H1 (cell line): ENCODE results near the gene MZT2A. TPM values are rescaled to one million over a fixed set of nuclear protein-coding genes. Genes with fewer than 3 reads are reported as not detected.
"Not testable (repeated sequence)": the region's sequence is repeated elsewhere in the genome, so short reads cannot be mapped to it uniquely, and the experiment has no call there.

ENCODE experiments used
- CTCF ChIA-PET: fragments of 300-600 bp; sonication (Branson Sonifier 250); formaldehyde crosslinking; loops from one replicate; lab custom pipeline; 2021; ENCODE audit not compliant: partially characterized antibody; lab: Charles Lee
- POLR2A ChIA-PET: fragments of 300-600 bp; sonication (Branson Sonifier 250); formaldehyde crosslinking; loops from one replicate; lab custom pipeline; 2021; ENCODE audit warnings: inconsistent platforms; ENCODE audit not compliant: partially characterized antibody; lab: Charles Lee
- DNase-seq, 2 experiments: peaks; one replicate each; pipeline versions ENCODE4 v3.0.0 to v3.0.0-alpha.2; 2010 to 2022; ENCODE audit warnings: low spot score in 2 of 2, low read depth in 1 of 2, mixed read lengths in 1 of 2
- FAIRE-seq: peaks from 2 replicates; lab custom pipeline; 2011; peaks lifted over from hg19 to GRCh38; lab: Jason Lieb, UNC
- H2AFZ ChIP-seq: 2 replicates; pipeline ENCODE4 v1.8.1; 2012; ENCODE audit warnings: low read length, inconsistent platforms
- H2AK5ac ChIP-seq: 2 replicates; pipeline ENCODE4 v1.6.1; 2013; ENCODE audit warnings: low read depth, low read length
- H2BK120ac ChIP-seq: replicated peaks from 2 replicates; pipeline ENCODE3; 2013; ENCODE audit warnings: low read depth, low read length, inconsistent platforms
- H2BK12ac ChIP-seq: 2 replicates; pipeline ENCODE4 v1.6.1; 2013; ENCODE audit warnings: low read depth, low read length
- H2BK15ac ChIP-seq: 2 replicates; pipeline ENCODE4 v1.6.1; 2013; ENCODE audit warnings: low read length
- H2BK20ac ChIP-seq: 2 replicates; pipeline ENCODE4 v1.6.1; 2013; ENCODE audit warnings: low read length
- H2BK5ac ChIP-seq: 2 replicates; pipeline ENCODE4 v1.6.1; 2013; ENCODE audit warnings: low read depth, low read length
- H3K14ac ChIP-seq: 2 replicates; pipeline ENCODE4 v1.6.1; 2013; ENCODE audit warnings: inconsistent platforms; ENCODE audit not compliant: insufficient read length
- H3K18ac ChIP-seq: 2 replicates; pipeline ENCODE4 v1.6.1; 2013; ENCODE audit warnings: low read length; ENCODE audit errors: extremely low read depth
- H3K23ac ChIP-seq: 2 replicates; pipeline ENCODE4 v1.6.1; 2013; ENCODE audit warnings: inconsistent platforms; ENCODE audit not compliant: insufficient read length
- H3K23me2 ChIP-seq: 2 replicates; pipeline ENCODE4 v1.6.1; 2013; ENCODE audit warnings: low read depth, low read length
- H3K27ac ChIP-seq: 2 replicates; pipeline ENCODE4 v1.6.1; 2011; ENCODE audit warnings: low read depth, low read length, inconsistent platforms
- H3K27me3 ChIP-seq, 4 experiments: replicated peaks in 1 of 4; 1 replicate in 1 of 4; 2 replicates in 3 of 4; pipeline versions ENCODE4 v1.6.1 to v1.8.1; 2011 to 2013; ENCODE audit warnings: low read length in 3 of 4, mild to moderate bottlenecking in 3 of 4, inconsistent platforms in 2 of 4, mixed read lengths in 2 of 4, moderate library complexity in 1 of 4; ENCODE audit not compliant: control insufficient read depth in 3 of 4, insufficient read depth in 3 of 4; ENCODE audit errors: extremely low read depth in 1 of 4
- H3K36me3 ChIP-seq, 4 experiments: 2 replicates each; pipeline versions ENCODE4 v1.6.1 to v1.8.1; 2011 to 2013; ENCODE audit warnings: mild to moderate bottlenecking in 4 of 4, low read length in 3 of 4, moderate library complexity in 2 of 4, control low read depth in 1 of 4, inconsistent platforms in 1 of 4; ENCODE audit not compliant: insufficient read depth in 4 of 4, control insufficient read depth in 2 of 4
- H3K4ac ChIP-seq: replicated peaks from 2 replicates; pipeline ENCODE3; 2013; ENCODE audit warnings: low read length, low read depth, mixed read lengths, inconsistent platforms; ENCODE audit not compliant: insufficient read length
- H3K4me1 ChIP-seq, 4 experiments: replicated peaks in 1 of 4; 1 replicate in 1 of 4; 2 replicates in 3 of 4; pipeline versions ENCODE4 v1.6.1 to v1.8.1; 2011 to 2013; ENCODE audit warnings: low read length in 3 of 4, inconsistent platforms in 2 of 4, mixed read lengths in 1 of 4; ENCODE audit not compliant: insufficient read depth in 4 of 4, control insufficient read depth in 3 of 4
- H3K4me2 ChIP-seq, 2 experiments: 2 replicates each; pipeline versions ENCODE4 v1.6.1 to v1.8.1; 2011 to 2013; ENCODE audit warnings: low read depth in 2 of 2, low read length in 2 of 2, control low read depth in 1 of 2, inconsistent platforms in 1 of 2, mild to moderate bottlenecking in 1 of 2; ENCODE audit not compliant: insufficient read depth in 1 of 2
- H3K4me3 ChIP-seq, 4 experiments: fragments of 200-600, 300-600 bp in 1 of 4; sonication (generic), shearing (Covaris generic), sonication (Bioruptor Twin) in 1 of 4; 2 replicates each; pipeline versions ENCODE4 v1.5.1 to v1.8.1; 2011 to 2016; ENCODE audit warnings: low read length in 4 of 4, low read depth in 3 of 4, control low read depth in 2 of 4, inconsistent platforms in 2 of 4, mild to moderate bottlenecking in 2 of 4, mixed read lengths in 1 of 4, moderate library complexity in 1 of 4; ENCODE audit not compliant: insufficient read depth in 2 of 4; ENCODE audit errors: extremely low read depth in 1 of 4
- H3K56ac ChIP-seq: replicated peaks from 2 replicates; pipeline ENCODE3; 2013; ENCODE audit warnings: low read depth, mild to moderate bottlenecking, mixed read lengths, low read length, inconsistent platforms; ENCODE audit not compliant: insufficient read length
- H3K79me1 ChIP-seq: 2 replicates; pipeline ENCODE4 v1.6.1; 2013; ENCODE audit warnings: low read depth, low read length, control low read depth
- H3K79me2 ChIP-seq, 2 experiments: 2 replicates each; pipeline versions ENCODE4 v1.6.1 to v1.8.1; 2012 to 2013; ENCODE audit warnings: low read length in 2 of 2, mild to moderate bottlenecking in 2 of 2, inconsistent platforms in 1 of 2; ENCODE audit not compliant: insufficient read depth in 2 of 2, control insufficient read depth in 1 of 2
- H3K9ac ChIP-seq, 4 experiments: replicated peaks in 1 of 4; 1 replicate in 1 of 4; 2 replicates in 3 of 4; pipeline versions ENCODE4 v1.6.1 to v1.8.1; 2011 to 2013; ENCODE audit warnings: low read depth in 3 of 4, low read length in 3 of 4, control low read depth in 2 of 4, mild to moderate bottlenecking in 2 of 4, moderate library complexity in 2 of 4, inconsistent platforms in 1 of 4; ENCODE audit errors: extremely low read depth in 1 of 4
- H3K9me3 ChIP-seq, 2 experiments: 2 replicates each; pipeline versions ENCODE4 v1.6.1 to v1.8.1; 2012 to 2013; ENCODE audit warnings: mild to moderate bottlenecking in 2 of 2, moderate library complexity in 2 of 2, control low read depth in 1 of 2, inconsistent platforms in 1 of 2, low read depth in 1 of 2, low read length in 1 of 2, mixed read lengths in 1 of 2; ENCODE audit not compliant: insufficient read depth in 2 of 2
- H4K20me1 ChIP-seq, 2 experiments: replicated peaks in 1 of 2; 2 replicates each; pipeline versions ENCODE3 to v1.8.1; 2011 to 2013; ENCODE audit warnings: inconsistent platforms in 2 of 2, low read length in 2 of 2, mild to moderate bottlenecking in 1 of 2; ENCODE audit not compliant: insufficient read depth in 2 of 2, control insufficient read depth in 1 of 2
- H4K5ac ChIP-seq: 2 replicates; pipeline ENCODE4 v1.6.1; 2013; ENCODE audit warnings: low read length, low read depth, mixed read lengths, inconsistent platforms; ENCODE audit not compliant: insufficient read length
- H4K8ac ChIP-seq: 2 replicates; pipeline ENCODE4 v1.8.0; 2013; ENCODE audit warnings: mild to moderate bottlenecking, moderate library complexity, low read length, inconsistent platforms; ENCODE audit not compliant: insufficient read depth; ENCODE audit errors: extremely low read depth
- H4K91ac ChIP-seq: replicated peaks from 2 replicates; pipeline ENCODE3; 2013; ENCODE audit warnings: low read length, mixed read lengths, inconsistent platforms; ENCODE audit not compliant: insufficient read length
- WGBS, 2 experiments: shearing (Covaris generic) in 1 of 2; methylation state at CpG; one replicate each; pipeline versions ENCODE4 v1.1.6 to v1.1.7; 2013 to 2015; ENCODE audit warnings: low lambda C conversion rate in 2 of 2, mixed read lengths in 2 of 2, inconsistent platforms in 1 of 2, low coverage in 1 of 2, missing lambda C conversion rate in 1 of 2; ENCODE audit not compliant: insufficient replicate concordance in 2 of 2, insufficient coverage in 1 of 2, insufficient read length in 1 of 2; ENCODE audit errors: extremely low coverage in 1 of 2, missing lambda C conversion rate in 1 of 2; 5-methylcytosine and 5-hydroxymethylcytosine counted together
- polyA plus RNA-seq, 7 experiments: library from polyadenylated mRNA; depleted of rRNA in 3 of 7; stranded (reverse) in 5 of 7; unstranded in 2 of 7; fragments of >200 nt in 5 of 7; fragments of 200-250 nt in 2 of 7; gene quantifications; 1 replicate in 5 of 7; 2 replicates in 1 of 7; 4 replicates in 1 of 7; pipeline versions ENCODE4 v1.2.1 to v1.2.3, GENCODE V29; 2011 to 2013; ENCODE audit warnings: missing spikeins in 2 of 7, mixed read lengths in 2 of 7
- total RNA-seq: library from RNA; stranded (reverse); fragmentation: NEBNext Ultra II Directional; extraction: Animal tissue kit (Norgen Biotek cat#: 25700); gene quantifications from 2 replicates; pipeline ENCODE4 v1.2.1, GENCODE V29; 2021

The MZT2A gene
- total and polyA plus RNA-seq, 2 of the 8 experiments (the other 6 are each of a cell fraction or from before 2014, with no cell fraction given): 116 to 120 TPM

GRCh38 chr2:131491469-131491836 is 744 bp downstream of the MZT2A start:
- not testable (repeated sequence) for H3K14ac ChIP-seq, H3K23ac ChIP-seq, H3K4ac ChIP-seq, H3K18ac ChIP-seq, H2AFZ ChIP-seq, H4K91ac ChIP-seq, H3K4me1 ChIP-seq, H2BK5ac ChIP-seq, H2AK5ac ChIP-seq, H2BK120ac ChIP-seq, H2BK12ac ChIP-seq, H2BK15ac ChIP-seq, FAIRE-seq, H3K23me2 ChIP-seq, H3K56ac ChIP-seq, H4K20me1 ChIP-seq, H3K36me3 ChIP-seq, H4K5ac ChIP-seq, H2BK20ac ChIP-seq, H3K27me3 ChIP-seq, H3K27ac ChIP-seq, H3K9me3 ChIP-seq, H3K79me1 ChIP-seq
- Histone ChIP-seq H3K9ac (peak overlapping the region in 3 of 4 experiments; percentile 20 to 69 (median 40); a peak in 5 of 7 replicates), H3K79me2 (peaks cover 29 to 49% of the 10 kb centered on the region in 2 experiments), H4K8ac (peak overlapping the region; percentile 39; the same call in 1 of the 2 replicates), H3K4me3 (peak overlapping the region; percentile 45 to 94 (median 70)), H3K4me2 (peak overlapping the region; percentile 41 to 65)
- DNase-seq: peak in 1 of 2 experiments; percentile 54
- WGBS, 2 experiments: 27% methylated on average over 13 of the region's 22 CpGs; no CpG with 5 or more reads in 1 of the 2 experiments
- ChIA-PET CTCF (interaction anchor here (0.6 to 6.3 kb wide), 6 partner anchors 10 to 131 kb away, joined by 3 to 53 read pairs (median 6); no protein-coding TSS in a partner anchor), POLR2A (interaction anchor here (1.4 to 2.2 kb wide), 2 partner anchors 8 to 78 kb away, joined by 4 to 8 read pairs; no protein-coding TSS in a partner anchor)
